Gastrocnemius medialis (tissue), 4 donors: ENCODE results near the gene CAPZB. TPM values are rescaled to one million over a fixed set of nuclear protein-coding genes. Genes with fewer than 3 reads are reported as not detected.

Experiments used
- ATAC-seq, 2 donors: fragments of 150-250 bp; one replicate each; pipeline ENCODE4 v1.9.1; 2016
- DNase-seq, 2 donors: peaks; one replicate each; pipeline ENCODE4 v3.0.0-alpha.2; 2019
- H3K27ac ChIP-seq, 4 donors: fragments of 200-600 bp; sonication (generic); 1 replicate in 1 of 4; 2 replicates in 3 of 4; pipeline ENCODE4 v1.5.1; 2016 to 2018; ENCODE audit warnings: mild to moderate bottlenecking in 2 of 4, moderate library complexity in 1 of 4
- H3K27me3 ChIP-seq, 3 donors: fragments of 200-600 bp; sonication (generic) in 2 of 3; 1 replicate in 1 of 3; 2 replicates in 2 of 3; pipeline versions ENCODE4 v1.5.1 to v1.6.0; 2016 to 2019; ENCODE audit warnings: mild to moderate bottlenecking in 1 of 3, moderate library complexity in 1 of 3
- H3K36me3 ChIP-seq, 2 donors: fragments of 200-600 bp; sonication (generic) in 1 of 2; one replicate each; pipeline ENCODE4 v1.5.1; 2017 to 2018
- H3K4me1 ChIP-seq, 2 donors: fragments of 200-600 bp; sonication (generic) in 1 of 2; one replicate each; pipeline ENCODE4 v1.5.1; 2016 to 2017; ENCODE audit warnings: mild to moderate bottlenecking in 2 of 2
- H3K4me3 ChIP-seq, 4 donors: fragments of 200-600 bp; sonication (generic) in 3 of 4; 1 replicate in 1 of 4; 2 replicates in 3 of 4; pipeline ENCODE4 v1.5.1; 2016 to 2019; ENCODE audit warnings: mild to moderate bottlenecking in 2 of 4
- H3K9me3 ChIP-seq, 3 donors: fragments of 200-600 bp; sonication (generic) in 2 of 3; 1 replicate in 1 of 3; 2 replicates in 2 of 3; pipeline ENCODE4 v1.5.1; 2016 to 2019
- CTCF ChIP-seq, 5 experiments: fragments of 450-650 bp in 3 of 5; fragments of 200-600 bp in 2 of 5; sonication (generic) in 2 of 5; IDR thresholded peaks in 4 of 5; conservative IDR thresholded peaks in 1 of 5; 1 replicate in 4 of 5; 2 replicates in 1 of 5; pipeline ENCODE4 v1.5.1; 2016 to 2019; ENCODE audit warnings: antibody characterized with exemption in 5 of 5, mild to moderate bottlenecking in 3 of 5, moderate library complexity in 3 of 5
- POLR2A ChIP-seq, 2 donors: fragments of 450-650 bp; IDR thresholded peaks; one replicate each; pipeline ENCODE4 v1.6.1; 2017; ENCODE audit warnings: antibody characterized with exemption in 2 of 2, mild to moderate bottlenecking in 2 of 2, moderate library complexity in 2 of 2
- in situ Hi-C, 4 donors: fragments of 200-750 bp; cut with MboI; loops; one replicate each; pipeline versions ENCODE4 v1.15.0 to v1.8.0; 2017; ENCODE audit warnings: low sequenced_read_pairs in 4 of 4
- intact Hi-C: fragments of 100-400 bp; cut with DNase I; formaldehyde crosslinking; loops from one replicate; pipeline ENCODE4 v1.15.1; 2023; ENCODE audit warnings: low total_unique reads
- total RNA-seq, 4 donors: library from RNA; depleted of rRNA; stranded (reverse); fragments of >200 nt; gene quantifications; one replicate each; pipeline versions ENCODE4 v1.1.0 to v1.2.3, GENCODE V29; 2016

CAPZB gene
- total RNA-seq, 4 donors from 2014 or later = 48.6 to 93.8 (median 74.9) TPM

DNA sequence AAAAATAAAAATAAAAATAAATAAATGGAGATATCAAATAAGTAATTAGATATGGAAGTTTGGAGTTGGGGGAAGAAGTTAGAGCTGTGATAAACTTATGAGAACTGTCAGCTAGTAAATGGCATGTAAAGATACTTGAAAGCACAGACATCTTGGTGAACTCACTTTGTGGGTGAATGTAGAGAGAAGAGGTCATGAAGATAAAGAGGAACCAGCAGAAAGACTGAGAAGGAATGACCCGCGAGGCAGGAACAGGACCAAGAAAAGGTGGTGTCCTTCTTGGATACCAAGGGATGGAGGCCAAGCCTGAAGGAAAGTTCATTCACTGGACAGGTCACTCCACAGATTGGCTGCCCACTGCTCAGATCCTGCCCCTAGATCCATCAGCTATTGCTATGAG is 4.7 kb upstream of the CAPZB start:
- in situ Hi-C loops (loop anchor here in 3 of 4 donors (10.0 to 25.0 kb wide), 4 partner anchors 103 to 165 kb away; a partner anchor contains a TSS), intact Hi-C loops (loop anchor here (5.0 kb wide), 3 partner anchors 88 to 162 kb away; no protein-coding TSS in a partner anchor)
- TF ChIP-seq POLR2A (IDR thresholded peaks at IDR 0.05) (no peak), CTCF (IDR thresholded peaks at IDR 0.05 in 4 of 5, conservative IDR thresholded peaks at IDR 0.05 in 1 of 5) (no peak)
- no peak for ATAC-seq
- DNase-seq = no peak
- H3K27me3 ChIP-seq = no peaks in the 10 kb centered on the region
- H3K9me3 ChIP-seq = no peaks in the 10 kb centered on the region
- no peak overlapping the region for H3K27ac ChIP-seq
- H3K4me3 ChIP-seq = no peak overlapping the region
- H3K36me3 ChIP-seq = no peaks in the 10 kb centered on the region
- peaks cover 16 to 26% of the 10 kb centered on the region in 2 donors for H3K4me1 ChIP-seq

DNA sequence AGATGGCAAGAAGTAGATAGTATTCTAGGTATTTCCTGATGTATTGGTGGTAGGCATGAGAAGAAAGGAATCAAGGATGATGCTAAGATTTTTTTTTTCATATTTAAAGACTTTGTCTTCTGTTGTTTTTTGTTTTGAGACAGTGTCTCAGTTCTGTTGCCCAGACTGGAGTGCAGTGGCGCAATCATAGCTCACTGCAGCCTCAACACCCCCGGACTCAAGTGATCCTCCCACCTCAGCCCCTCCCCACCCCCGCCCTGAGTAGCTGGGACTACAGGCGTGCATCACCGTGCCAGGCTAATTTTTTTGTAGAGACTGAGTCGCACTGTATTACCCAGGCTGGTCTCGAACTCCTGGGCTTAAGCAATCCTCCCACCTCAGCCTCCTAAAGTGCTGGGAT is 2.8 kb upstream of the CAPZB start:
- DNase-seq = no peak
- TF ChIP-seq CTCF (IDR thresholded peaks at IDR 0.05 in 4 of 5, conservative IDR thresholded peaks at IDR 0.05 in 1 of 5) (no peak), POLR2A (IDR thresholded peaks at IDR 0.05) (no peak)
- in situ Hi-C loops = loop anchor here in 3 of 4 donors (10.0 to 25.0 kb wide), 4 partner anchors 101 to 167 kb away; a partner anchor contains a TSS
- intact Hi-C loops = loop anchor here (5.0 kb wide), 3 partner anchors 86 to 164 kb away; no protein-coding TSS in a partner anchor
- no peaks in the 10 kb centered on the region for H3K9me3 ChIP-seq
- no peaks in the 10 kb centered on the region for H3K36me3 ChIP-seq
- no peaks in the 10 kb centered on the region for H3K27me3 ChIP-seq
- no peak for ATAC-seq
- peak overlapping the region in 3 of 4 donors; percentile 52 to 99 (median 98) for H3K27ac ChIP-seq
- peaks cover 27 to 31% of the 10 kb centered on the region in 2 donors for H3K4me1 ChIP-seq
- no peak overlapping the region for H3K4me3 ChIP-seq

GRCh38 chr1:19484798-19485361 is 459 bp downstream of the CAPZB start:
- peak overlapping the region; percentile 87 to 99 (median 96) for H3K27ac ChIP-seq
- DNase-seq (peak in 1 of 2 donors; percentile 32), ATAC-seq (peak; percentile 9 to 13)
- peaks cover 59 to 63% of the 10 kb centered on the region in 2 donors for H3K4me1 ChIP-seq
- no peaks in the 10 kb centered on the region for H3K36me3 ChIP-seq
- in situ Hi-C loops = loop anchor here in 3 of 4 donors (10.0 to 25.0 kb wide), 4 partner anchors 98 to 170 kb away; a partner anchor contains a TSS
- TF ChIP-seq POLR2A (IDR thresholded peaks at IDR 0.05) = no peak
- TF ChIP-seq CTCF (IDR thresholded peaks at IDR 0.05 in 4 of 5, conservative IDR thresholded peaks at IDR 0.05 in 1 of 5) = no peak
- H3K9me3 ChIP-seq = no peaks in the 10 kb centered on the region
- intact Hi-C loops = loop anchor here (2.0 to 5.0 kb wide), 5 partner anchors 48 to 167 kb away; a partner anchor contains a TSS
- no peaks in the 10 kb centered on the region for H3K27me3 ChIP-seq
- H3K4me3 ChIP-seq = peak overlapping the region; percentile 83 to 98 (median 90)

DNA sequence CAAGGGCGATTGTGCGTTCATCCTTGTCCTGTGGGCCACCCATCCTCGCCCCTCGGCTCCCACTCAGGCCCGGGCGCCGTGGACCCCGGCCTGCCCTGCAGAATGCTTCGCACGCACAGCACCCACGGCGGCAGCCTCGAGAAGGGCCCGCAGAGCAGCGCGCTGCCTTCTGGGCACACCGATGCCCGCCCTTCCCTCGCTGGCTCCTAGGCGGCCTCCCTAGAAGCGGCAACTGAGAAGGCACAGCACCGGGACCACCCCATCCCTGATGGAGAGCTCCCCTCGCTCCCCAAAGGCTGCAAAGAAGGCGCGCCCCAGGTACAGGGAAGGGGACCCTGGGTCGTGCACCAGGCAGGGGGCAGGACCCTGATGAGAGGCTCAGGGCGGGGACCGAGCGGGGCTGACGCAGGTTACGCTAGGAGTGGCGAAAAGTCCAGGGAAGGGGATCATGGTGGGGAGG is 971 bp downstream of the CAPZB start:
- intact Hi-C loops = loop anchor here (2.0 kb wide), 2 partner anchors 48 to 112 kb away; a partner anchor contains a TSS
- Histone ChIP-seq H3K4me3 (peak overlapping the region; percentile 83 to 98 (median 90)), H3K4me1 (peaks cover 64 to 69% of the 10 kb centered on the region in 2 donors), H3K36me3 (no peaks in the 10 kb centered on the region), H3K9me3 (no peaks in the 10 kb centered on the region), H3K27ac (peak overlapping the region; percentile 87 to 99 (median 96)), H3K27me3 (no peaks in the 10 kb centered on the region)
- in situ Hi-C loops = loop anchor here in 3 of 4 donors (10.0 to 25.0 kb wide), 4 partner anchors 97 to 170 kb away; a partner anchor contains a TSS
- TF ChIP-seq CTCF (IDR thresholded peaks at IDR 0.05 in 4 of 5, conservative IDR thresholded peaks at IDR 0.05 in 1 of 5) = no peak
- TF ChIP-seq POLR2A (IDR thresholded peaks at IDR 0.05) = no peak
- ATAC-seq (no peak), DNase-seq (no peak)
